Loucy (cell line): ENCODE results near the gene MOCS2.

Source experiments
- CTCF ChIP-seq: fragments of 200-600 bp; sonication (generic); conservative IDR thresholded peaks from 2 replicates; pipeline ENCODE4 v1.5.1; 2014; ENCODE audit warnings: mild to moderate bottlenecking, antibody characterized with exemption, low read length
- EZH2phosphoT487 ChIP-seq: fragments of 200-600 bp; IDR thresholded peaks from 2 replicates; pipeline ENCODE4 v1.6.1; 2018; ENCODE audit warnings: antibody characterized with exemption, mild to moderate bottlenecking, moderate library complexity, borderline replicate concordance

GRCh38 chr5:53116597-53116996 lies 7.0 kb upstream of the MOCS2 start:
- TF ChIP-seq CTCF (no peak), EZH2phosphoT487 (no peak)
